ENCODE data around the gene MYO1D. TPM values are rescaled to one million over a fixed set of nuclear protein-coding genes. Genes with fewer than 3 reads are reported as not detected.
A peak's percentile ranks its signal among the peaks of the same experiment; 100 is the strongest.

The MYO1D gene
- total and polyA plus RNA-seq, 2 donors (not counting 1 experiment from before 2014, with no cell fraction given) = 5.4 to 26.7 TPM

GRCh38 chr17:32827227-32827626 lies 49.7 kb downstream of the MYO1D start:
- Histone ChIP-seq H3K36me3 (replicated peaks in 1 of 2; ENCODE audit: control extremely low read depth in 1 of 2, control insufficient read depth in 1 of 2, extremely low read depth in 1 of 2, insufficient read depth in 2 of 2, low read length in 1 of 2) (no peaks in the 10 kb centered on the region), H3K9ac (ENCODE audit: low read length) (no peak overlapping the region), H3K79me2 (ENCODE audit: control insufficient read depth, insufficient read depth, low read length) (no peaks in the 10 kb centered on the region), H3K9me3 (ENCODE audit: control extremely low read depth in 1 of 3, control insufficient read depth in 2 of 3, insufficient read depth in 1 of 3, low read length in 2 of 3) (no peaks in the 10 kb centered on the region), H2AFZ (ENCODE audit: insufficient read depth, low read depth, low read length, poor library complexity, severe bottlenecking) (no peak overlapping the region), H4K20me1 (ENCODE audit: control insufficient read depth, insufficient read depth, low read length, poor library complexity, severe bottlenecking) (no peaks in the 10 kb centered on the region), H3K27ac (ENCODE audit: low read length in 2 of 2) (no peak overlapping the region), H3K27me3 (replicated peaks in 1 of 4; ENCODE audit: control extremely low read depth in 1 of 4, control insufficient read depth in 3 of 4, insufficient read depth in 4 of 4, low read length in 3 of 4) (peaks cover 0 to 4% (median 0%) of the 10 kb centered on the region in 4 experiments), H3K4me2 (replicated peaks; ENCODE audit: low read depth, low read length, poor library complexity, severe bottlenecking) (no peak overlapping the region), H3K4me3 (ENCODE audit: control extremely low read depth in 1 of 5, extremely low read depth in 1 of 5, insufficient read depth in 1 of 5, low read depth in 2 of 5, low read length in 4 of 5) (no peak overlapping the region), H3K4me1 (ENCODE audit: control insufficient read depth in 2 of 2, insufficient read depth in 2 of 2, low read length in 2 of 2) (peaks cover 18 to 31% of the 10 kb centered on the region in 2 donors)
- Mint-ChIP-seq H3K9me3 (ENCODE audit: insufficient read depth) (no peaks in the 10 kb centered on the region), H3K27me3 (no peaks in the 10 kb centered on the region), H3K27ac (peak overlapping the region; percentile 23), H3K4me1 (peaks cover 37% of the 10 kb centered on the region), H3K4me3 (peak overlapping the region; percentile 30)
- POLR2A ChIA-PET = no interaction called here
- no peak for TF ChIP-seq CTCF (IDR thresholded peaks at IDR 0.05)
- no peak for TF ChIP-seq EZH2 (IDR thresholded peaks at IDR 0.05; ENCODE audit: borderline replicate concordance, insufficient read depth, low read depth, low read length, poor library complexity, severe bottlenecking)
- ATAC-seq (ENCODE audit: low read depth) (no peak), DNase-seq (no peak)
- intact Hi-C loops (cut with micrococcal nuclease) = no loop called here
- CTCF ChIA-PET = interaction anchor here (1.0 to 1.8 kb wide), 2 partner anchors 44 to 50 kb away, joined by 4 to 6 read pairs; partner anchors contain the start of gene MYO1D

- CTCF ChIA-PET = no interaction called here
- H3K27ac Mint-ChIP-seq = no peak overlapping the region
- TF ChIP-seq CTCF (IDR thresholded peaks at IDR 0.05) (no peak), EZH2 (IDR thresholded peaks at IDR 0.05; ENCODE audit: borderline replicate concordance, insufficient read depth, low read depth, low read length, poor library complexity, severe bottlenecking) (no peak)
Observed at GRCh38 chr17:32826076-32826475, 50.8 kb downstream of the MYO1D start.

More at GRCh38 chr17:32826076-32826475, 50.8 kb downstream of the MYO1D start:
- Histone ChIP-seq H2AFZ (ENCODE audit: insufficient read depth, low read depth, low read length, poor library complexity, severe bottlenecking) (no peak overlapping the region), H3K4me2 (replicated peaks; ENCODE audit: low read depth, low read length, poor library complexity, severe bottlenecking) (no peak overlapping the region), H3K4me1 (ENCODE audit: control insufficient read depth in 2 of 2, insufficient read depth in 2 of 2, low read length in 2 of 2) (peaks cover 15 to 25% of the 10 kb centered on the region in 2 donors), H3K79me2 (ENCODE audit: control insufficient read depth, insufficient read depth, low read length) (no peaks in the 10 kb centered on the region), H3K36me3 (replicated peaks in 1 of 2; ENCODE audit: control extremely low read depth in 1 of 2, control insufficient read depth in 1 of 2, extremely low read depth in 1 of 2, insufficient read depth in 2 of 2, low read length in 1 of 2) (no peaks in the 10 kb centered on the region), H3K27me3 (replicated peaks in 1 of 4; ENCODE audit: control extremely low read depth in 1 of 4, control insufficient read depth in 3 of 4, insufficient read depth in 4 of 4, low read length in 3 of 4) (peaks cover 0 to 4% (median 0%) of the 10 kb centered on the region in 4 experiments), H3K27ac (ENCODE audit: low read length in 2 of 2) (no peak overlapping the region), H3K9me3 (ENCODE audit: control extremely low read depth in 1 of 3, control insufficient read depth in 2 of 3, insufficient read depth in 1 of 3, low read length in 2 of 3) (peaks cover 0 to 1% (median 0%) of the 10 kb centered on the region in 3 donors), H4K20me1 (ENCODE audit: control insufficient read depth, insufficient read depth, low read length, poor library complexity, severe bottlenecking) (no peaks in the 10 kb centered on the region), H3K4me3 (ENCODE audit: control extremely low read depth in 1 of 5, extremely low read depth in 1 of 5, insufficient read depth in 1 of 5, low read depth in 2 of 5, low read length in 4 of 5) (no peak overlapping the region), H3K9ac (ENCODE audit: low read length) (no peak overlapping the region)
- DNase-seq (no peak), ATAC-seq (ENCODE audit: low read depth) (no peak)
- Mint-ChIP-seq H3K4me3 (no peak overlapping the region), H3K27me3 (no peaks in the 10 kb centered on the region), H3K4me1 (peaks cover 30% of the 10 kb centered on the region), H3K9me3 (ENCODE audit: insufficient read depth) (no peaks in the 10 kb centered on the region)
- intact Hi-C loops (cut with micrococcal nuclease) = no loop called here
- POLR2A ChIA-PET = no interaction called here
